GM21390 (cell line): Measurements from ENCODE around the gene CLDN8.

Experiments used
- ATAC-seq: cut with Tn5 transposase; IDR thresholded peaks from one replicate; pipeline ENCODE4 v1.9.1; 2021; ENCODE audit not compliant: unreplicated experiment

Gene CLDN8

DNA sequence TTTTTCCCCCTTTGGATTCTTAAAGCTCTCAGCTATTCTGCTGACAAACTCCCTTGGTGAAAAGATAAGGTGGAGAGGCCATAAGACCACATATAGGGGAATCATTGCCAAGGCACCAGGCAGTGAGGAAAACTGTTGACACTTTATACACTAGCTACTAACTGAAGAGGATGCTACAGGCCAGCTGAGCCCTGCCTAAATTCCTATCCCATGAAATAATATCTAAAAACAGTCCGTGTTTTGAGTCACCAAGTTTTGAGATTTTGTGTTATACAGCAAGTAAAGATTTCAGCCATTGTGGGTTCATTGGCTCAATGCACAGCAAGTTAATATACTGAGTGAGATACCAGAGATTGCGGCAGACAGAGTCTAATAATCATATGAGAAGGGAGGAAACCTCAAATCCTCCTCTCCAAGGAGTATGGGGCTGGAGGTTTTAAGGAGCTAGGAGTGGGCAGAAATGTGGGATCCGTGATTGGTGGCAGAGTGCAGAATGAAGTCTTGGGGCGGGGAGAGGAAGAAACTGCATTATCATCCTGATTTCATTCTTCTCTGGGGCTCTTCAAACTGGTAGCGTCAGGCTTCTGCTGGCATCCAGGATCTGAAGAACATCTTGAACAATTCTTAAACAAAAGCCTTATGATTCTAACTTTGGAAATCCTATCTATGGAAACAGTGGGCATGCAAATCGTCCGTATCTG, 9.2 kb downstream of the CLDN8 start:
- no peak for ATAC-seq

DNA sequence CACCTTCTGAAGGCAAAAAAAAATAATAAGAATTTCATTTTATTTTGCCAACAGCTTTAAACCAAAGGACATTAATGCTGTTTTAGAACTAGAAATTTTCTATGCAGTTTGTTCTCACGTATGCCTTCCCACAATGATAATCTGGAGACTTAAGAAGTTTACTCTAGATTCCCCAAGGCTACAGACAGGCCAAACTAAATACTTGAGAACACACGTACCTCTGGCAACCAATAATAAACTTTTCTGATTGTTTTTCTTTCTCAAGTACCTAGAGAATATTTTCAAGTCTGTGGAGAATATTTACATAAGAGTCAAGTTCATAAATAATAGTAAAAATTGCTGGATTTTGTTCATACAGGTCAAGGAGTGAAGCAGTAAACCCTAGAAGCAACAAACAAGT, 15.9 kb downstream of the CLDN8 start:
- no peak for ATAC-seq

DNA sequence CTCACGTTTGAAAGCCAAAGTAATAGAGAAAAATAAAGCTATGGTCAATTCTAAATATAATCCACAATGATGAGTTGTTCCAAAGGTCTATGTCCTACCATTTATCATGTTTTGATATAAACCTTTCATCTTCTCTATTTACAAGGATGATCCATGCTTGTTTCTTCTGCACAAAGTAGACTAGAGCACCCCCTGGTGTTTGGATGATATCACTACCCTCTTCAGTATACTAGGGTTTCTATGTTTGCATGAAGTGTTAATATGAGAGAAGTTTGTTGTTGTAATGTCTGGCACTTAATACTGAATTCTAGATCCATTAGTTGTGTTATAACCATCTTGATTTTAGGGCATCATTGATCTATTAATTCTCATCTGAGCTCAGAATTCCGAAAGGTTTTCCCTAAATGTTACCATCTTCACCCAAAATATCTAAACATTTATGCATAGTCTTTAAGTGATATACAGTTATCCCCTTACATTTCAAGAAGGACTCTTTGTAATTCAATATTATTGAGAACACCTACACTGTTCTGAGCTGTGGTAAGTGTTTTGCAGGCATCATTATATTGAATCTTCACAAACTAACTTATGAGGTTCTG, 21.1 kb downstream of the CLDN8 start:
- peak; percentile 51 for ATAC-seq

DNA sequence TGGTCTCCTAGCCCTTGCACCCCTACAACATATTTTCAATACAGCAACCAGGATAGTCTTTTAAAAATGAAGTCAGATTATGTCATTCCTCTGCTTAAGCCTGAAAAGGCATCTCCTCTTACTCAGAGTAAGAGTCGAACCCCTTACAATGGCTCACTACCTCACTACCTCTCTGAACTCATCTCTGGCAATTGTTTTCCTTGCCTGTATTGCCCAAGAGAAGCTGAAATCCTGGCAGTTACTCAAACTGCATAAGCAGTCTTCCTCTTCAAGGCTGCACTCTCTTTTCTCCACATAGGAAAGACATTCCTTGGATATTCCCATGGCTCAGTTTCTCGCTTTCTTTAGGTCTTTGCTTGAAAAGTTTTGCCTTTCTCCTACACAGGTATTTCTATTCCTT, 22.7 kb downstream of the CLDN8 start:
- ATAC-seq, result no peak

DNA sequence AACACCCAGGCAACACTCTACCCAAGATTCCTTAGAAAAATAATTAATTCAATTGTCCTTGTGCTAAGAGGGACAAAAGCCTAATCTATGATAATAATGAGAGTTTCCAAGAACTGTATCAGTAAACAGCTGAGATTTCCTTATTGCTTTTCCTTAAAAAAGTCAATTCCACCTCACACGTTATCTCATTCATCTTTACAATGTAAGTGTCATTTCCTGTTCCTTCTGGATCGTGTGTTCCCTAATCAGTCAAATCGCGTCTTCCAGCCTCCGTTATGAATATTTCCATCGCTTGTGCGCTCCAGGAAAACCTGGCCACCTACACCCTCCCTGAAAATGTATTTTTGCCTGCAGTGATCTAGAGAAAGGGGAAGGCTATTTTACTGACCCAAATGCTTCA, 25.3 kb downstream of the CLDN8 start:
- ATAC-seq, result no peak

DNA sequence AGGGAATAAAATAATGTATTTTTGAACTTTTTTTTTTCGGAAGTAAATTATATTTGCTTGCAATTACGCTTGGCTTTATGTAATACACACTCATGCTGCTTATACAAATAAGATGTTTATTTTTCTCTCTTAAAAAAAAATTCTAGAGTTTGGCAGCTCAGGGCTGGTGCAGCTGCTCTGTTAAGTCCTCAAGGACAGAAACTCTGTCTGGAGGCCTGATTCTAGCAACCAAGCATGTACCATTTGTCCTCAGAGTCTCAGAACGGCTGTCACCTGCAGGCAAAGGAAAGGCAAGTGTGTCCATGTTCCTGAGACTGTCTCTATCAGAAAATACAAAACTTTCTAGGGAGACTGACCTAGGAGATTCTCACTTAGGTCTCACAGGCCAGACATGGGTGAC, 26.1 kb downstream of the CLDN8 start:
- ATAC-seq, result no peak

DNA sequence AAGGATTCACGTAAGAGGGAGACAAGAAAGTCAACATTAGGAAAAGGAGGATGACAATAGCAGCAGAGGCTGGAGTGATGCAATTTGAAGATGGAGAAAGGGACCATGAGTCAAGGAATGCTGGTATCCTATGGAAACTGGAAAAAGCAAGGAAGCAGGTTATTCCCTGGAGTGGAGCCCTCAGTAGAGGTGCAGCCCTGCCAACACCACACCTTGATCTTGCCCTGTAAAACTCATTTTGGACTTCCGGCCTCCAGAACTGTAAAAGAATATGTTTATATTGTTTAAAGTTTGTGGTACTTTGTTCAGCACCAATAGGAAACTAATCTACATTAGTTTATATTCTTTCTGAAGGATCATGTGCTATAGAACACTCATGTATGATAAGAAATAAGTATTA, 29.7 kb downstream of the CLDN8 start:
- ATAC-seq, result no peak

DNA sequence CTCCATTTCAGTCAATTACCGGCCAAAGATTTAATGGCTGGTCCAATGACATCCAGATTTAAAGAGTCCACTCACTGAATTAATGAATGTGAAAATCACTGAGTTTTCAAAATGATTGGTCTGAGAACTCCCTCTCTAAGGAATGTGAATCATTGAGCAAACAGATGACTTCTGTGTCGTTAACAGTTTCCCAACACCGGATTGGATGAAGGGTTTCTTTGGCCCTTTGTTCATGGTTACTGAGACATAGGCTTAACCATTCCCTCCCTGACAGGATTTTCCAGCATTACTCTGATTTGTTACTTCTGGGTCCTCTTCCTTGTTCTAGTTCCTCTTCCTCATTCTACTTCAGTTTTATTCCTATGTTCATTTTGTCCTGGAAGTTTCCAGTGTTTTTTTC, 47.8 kb downstream of the CLDN8 start:
- ATAC-seq, result no peak

DNA sequence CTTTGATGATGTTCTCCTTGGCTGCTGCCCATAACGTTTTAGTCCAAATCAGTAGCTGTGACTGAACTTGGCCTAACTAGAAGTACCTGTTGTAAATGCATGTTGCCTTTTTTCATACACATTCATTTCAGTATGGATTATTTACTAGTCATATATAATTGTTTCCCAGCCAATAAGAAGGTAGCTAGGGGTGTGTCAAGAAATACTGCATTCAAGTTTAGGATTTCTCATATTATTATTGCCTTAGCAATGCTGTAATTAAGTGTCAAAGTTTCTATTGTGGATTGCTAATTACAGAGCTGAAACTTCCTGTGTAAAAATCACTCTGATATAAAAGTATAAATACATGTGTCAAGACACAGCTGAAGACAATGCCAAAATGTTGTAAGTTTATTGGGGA, 49.2 kb downstream of the CLDN8 start, which contains the start of gene CLDN17:
TSS of gene CLDN17 (minus strand) at position 101 of the 400 bp plus-strand sequence. CDS start 188 bp downstream, outside the sequence.
- no peak for ATAC-seq

DNA sequence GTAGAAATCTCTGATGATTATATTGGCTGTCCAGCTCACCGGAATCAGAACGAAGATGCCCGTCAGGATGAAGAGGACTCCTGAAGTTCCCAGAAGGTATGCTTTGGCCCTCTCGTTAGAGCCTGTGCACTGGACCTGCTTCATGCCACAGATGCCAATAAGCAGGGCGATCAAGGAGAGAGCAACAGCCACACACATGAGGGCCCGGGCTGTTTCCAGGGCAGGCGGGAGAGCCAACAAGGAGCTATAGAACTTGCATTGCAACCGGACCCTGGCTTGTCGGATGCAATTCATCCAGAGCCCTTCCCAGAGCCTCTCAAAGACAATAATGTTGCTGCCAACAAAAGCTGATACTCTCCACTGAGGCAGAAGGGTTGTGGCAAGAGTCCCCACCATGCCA, 49.7 kb downstream of the CLDN8 start:
- no peak for ATAC-seq

DNA sequence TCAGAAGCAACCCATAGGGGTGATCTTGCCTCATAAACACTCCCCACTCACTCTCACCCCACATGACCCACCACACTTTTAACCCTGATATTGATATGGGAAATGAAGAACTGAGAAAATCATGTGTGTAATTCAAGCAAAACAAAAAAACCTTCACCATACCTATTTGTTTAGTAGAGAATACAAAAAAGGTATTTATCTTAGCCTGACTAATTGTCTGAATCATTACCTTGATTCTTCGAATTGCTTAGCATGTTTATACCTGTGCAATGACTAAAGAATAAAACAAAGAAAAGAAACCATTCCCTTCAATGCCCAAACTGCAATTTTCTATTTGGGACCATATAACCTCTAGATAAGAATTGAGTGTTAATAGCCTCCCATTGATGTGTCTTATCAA, 51.1 kb downstream of the CLDN8 start:
- no peak for ATAC-seq
